Measurements from ENCODE around the gene IL3. TPM values are rescaled to one million over a fixed set of nuclear protein-coding genes. Genes with fewer than 3 reads are reported as not detected.
A peak's percentile ranks its signal among the peaks of the same experiment; 100 is the strongest.
"Not testable (repeated sequence)": the region's sequence is repeated elsewhere in the genome, so short reads cannot be mapped to it uniquely, and the experiment has no call there.

The IL3 gene
- polyA plus RNA-seq, 1 donor: not detected

- DNase-seq (ENCODE audit: low read depth): no peak
These were observed 32.8 kb downstream of the IL3 start for GRCh38 chr5:132093271-132093670.

DNA sequence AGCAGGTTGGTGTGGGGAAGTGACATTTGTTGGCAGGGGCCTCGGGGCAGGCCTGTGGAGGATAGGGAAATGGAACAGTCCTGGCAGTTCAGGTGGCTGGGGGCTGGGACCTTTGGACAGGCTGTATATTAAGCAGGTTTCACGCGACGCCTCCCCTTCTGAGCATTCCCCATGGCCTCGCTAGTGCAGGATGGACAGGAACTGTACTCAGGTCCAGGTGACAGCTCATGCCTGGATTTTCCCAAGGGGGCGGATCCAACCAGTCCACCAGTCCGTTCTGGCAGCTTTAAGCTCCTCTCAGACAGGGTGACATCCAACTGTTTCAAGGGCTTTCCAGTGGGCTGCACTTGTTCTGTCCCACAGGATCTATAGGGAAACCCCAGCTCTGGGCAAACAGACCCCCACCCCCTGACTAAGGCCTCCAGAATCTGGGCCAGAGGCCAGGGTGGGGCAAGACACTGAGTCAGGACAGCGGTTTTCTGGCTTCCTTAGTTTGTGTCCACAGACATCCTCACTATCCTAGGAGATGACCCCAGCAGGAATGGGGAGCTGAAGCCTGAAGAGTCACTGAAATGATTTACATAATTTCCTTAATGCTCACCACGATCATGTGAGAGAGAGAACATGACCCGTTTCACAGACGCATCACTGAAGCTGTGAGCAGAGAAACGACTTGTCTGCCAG lies 34.1 kb downstream of the IL3 start:
- no peak for DNase-seq (ENCODE audit: low read depth)

- no peak for DNase-seq (ENCODE audit: low read depth)
These were observed 34.6 kb downstream of the IL3 start for GRCh38 chr5:132095077-132095410.

DNA sequence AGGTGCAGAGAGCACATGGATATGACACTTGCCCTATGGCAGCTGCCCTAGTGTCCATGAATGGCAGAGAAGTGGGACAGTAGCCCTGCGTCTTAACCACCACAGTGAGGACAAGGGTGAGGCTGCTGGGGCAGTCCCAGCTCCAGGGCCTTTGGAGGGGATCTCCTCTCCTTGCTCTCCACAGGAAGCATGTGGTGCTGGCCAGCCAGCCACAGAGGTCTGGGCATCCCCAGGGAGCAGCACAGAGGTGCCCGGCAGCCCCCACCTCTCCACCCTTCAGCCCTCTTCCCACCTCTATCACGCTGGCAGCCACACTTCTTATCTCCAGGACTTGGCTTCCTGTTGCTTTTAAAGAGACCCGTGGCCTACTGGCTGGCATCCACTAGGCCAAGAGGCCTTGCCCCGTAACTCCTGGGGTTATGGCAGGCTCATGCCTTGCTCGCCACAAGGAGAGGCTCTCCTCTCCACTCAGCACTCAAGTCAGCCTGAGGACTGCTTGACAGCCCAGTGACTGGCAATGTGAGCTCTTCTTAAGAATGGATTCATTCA lies 35.0 kb downstream of the IL3 start:
- no peak for DNase-seq (ENCODE audit: low read depth)

- no peak for DNase-seq (ENCODE audit: low read depth)
These were observed 36.4 kb downstream of the IL3 start for GRCh38 chr5:132096904-132097303.

DNA sequence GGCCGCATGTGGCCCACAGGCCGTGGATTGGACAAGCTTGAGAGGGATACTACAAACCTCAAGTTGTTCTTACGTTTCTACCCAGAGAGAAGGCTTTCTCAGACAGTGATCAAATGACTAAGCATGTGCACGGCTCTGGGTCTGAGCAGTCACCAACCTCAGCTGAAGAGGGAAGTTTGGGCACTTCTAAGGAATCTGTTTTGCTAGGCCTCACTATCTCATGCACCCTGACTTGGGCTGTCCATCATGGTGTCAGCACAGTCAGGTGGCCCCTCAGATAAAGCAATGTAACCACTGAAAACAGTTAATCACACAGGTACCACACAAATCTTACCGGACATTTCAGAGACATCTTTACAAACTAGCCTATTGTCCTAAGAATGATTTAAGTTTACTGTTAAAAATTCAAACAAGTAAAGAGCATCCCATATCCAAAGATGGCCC lies 37.7 kb downstream of the IL3 start:
- no peak for DNase-seq (ENCODE audit: low read depth)

DNA sequence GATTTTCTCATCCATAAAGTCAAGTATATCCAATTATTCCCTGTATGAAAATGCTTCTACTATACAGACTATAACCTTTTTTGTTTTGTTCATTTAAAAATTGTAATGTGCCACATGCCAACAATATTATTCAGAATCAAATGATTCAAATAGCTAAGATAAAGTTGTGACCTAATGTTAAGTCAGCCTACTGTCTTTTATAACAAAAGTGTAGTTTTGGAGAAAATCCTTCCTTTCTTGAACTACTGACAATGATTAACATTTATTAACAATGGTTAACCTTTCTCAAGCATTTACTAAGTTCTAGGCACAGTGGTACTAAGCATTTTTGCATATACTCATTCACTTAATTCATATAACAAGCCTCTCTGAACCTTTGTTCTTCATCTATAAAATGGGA lies 38.2 kb downstream of the IL3 start:
- DNase-seq (ENCODE audit: low read depth): no peak

- no peak for DNase-seq (ENCODE audit: low read depth)
These were observed 38.8 kb downstream of the IL3 start for GRCh38 chr5:132099076-132099748.

DNA sequence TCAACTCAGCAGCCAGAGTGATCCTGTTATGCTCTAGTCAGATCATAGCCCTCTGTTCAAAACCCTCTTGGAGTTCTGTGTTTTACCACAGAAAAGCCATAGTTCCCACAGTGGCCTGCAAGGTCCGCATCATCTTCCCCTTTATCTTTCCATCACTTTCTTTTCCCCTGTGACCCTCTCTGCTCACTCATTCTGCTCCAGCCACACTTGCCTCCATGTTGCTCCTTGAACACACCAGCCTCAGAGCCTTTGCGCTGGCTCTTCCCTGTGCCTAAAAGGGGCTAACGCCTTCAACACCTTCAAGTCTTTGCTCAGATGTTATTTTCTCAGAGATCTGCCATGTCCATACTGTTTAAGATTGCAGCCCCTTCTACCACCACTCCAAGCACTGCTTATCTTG lies 39.5 kb downstream of the IL3 start:
- DNase-seq (ENCODE audit: low read depth): no peak

GRCh38 chr5:132100672-132101261 lies 40.3 kb downstream of the IL3 start:
- no peak for DNase-seq (ENCODE audit: low read depth)

GRCh38 chr5:132101385-132101880 lies 41.0 kb downstream of the IL3 start:
- no peak for DNase-seq (ENCODE audit: low read depth)

DNA sequence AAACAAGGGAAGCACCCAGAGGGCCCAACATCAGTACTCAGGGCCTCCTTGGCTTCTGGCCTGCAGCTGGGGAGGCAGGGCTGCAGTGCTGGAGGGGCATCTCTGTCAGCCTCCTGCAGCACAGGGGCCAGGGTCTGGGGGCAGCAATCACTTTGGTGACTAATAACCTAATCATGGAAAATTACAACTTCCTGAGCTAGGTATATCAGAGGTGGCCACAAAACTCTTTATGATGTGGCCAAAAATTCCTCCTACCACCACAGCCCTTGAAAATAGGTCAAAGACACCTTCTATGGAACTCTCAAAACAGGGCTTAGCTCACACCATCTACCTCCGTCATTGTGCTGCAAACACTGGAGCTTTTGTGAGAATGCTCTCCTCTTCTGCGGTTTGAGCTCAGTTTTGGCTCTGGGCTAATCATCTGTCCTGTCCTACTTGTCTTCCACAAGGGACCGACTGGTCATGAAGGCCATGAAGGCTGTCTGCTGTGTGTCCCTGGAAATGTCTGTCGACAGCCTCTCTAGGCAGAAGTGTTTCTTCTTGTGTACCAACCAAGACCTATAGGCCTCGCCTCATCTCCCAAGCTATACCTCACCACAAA lies 41.7 kb downstream of the IL3 start:
- no peak for DNase-seq (ENCODE audit: low read depth)

DNA sequence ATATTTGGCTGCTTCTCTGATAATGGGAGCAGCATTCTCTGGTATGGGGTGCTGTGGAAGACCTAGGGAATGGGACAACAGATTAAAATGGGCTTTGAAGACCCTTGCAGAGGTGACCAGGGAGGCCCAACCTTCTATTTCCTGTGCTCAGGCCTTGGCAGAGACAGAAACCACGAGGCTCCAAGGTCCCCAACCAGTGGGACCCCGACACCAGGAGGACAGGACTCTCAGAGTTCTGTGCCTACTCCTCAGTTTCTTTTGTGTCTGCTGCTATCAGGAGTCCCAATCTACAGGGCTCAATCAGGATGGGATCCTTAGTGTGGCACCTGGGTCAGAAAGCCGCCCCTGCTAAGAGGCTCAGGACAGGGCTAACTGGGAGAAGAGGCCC lies 42.5 kb downstream of the IL3 start:
- DNase-seq (ENCODE audit: low read depth): no peak

- DNase-seq (ENCODE audit: low read depth): peak; percentile 34
These were observed 43.0 kb downstream of the IL3 start for GRCh38 chr5:132103332-132103951.

DNA sequence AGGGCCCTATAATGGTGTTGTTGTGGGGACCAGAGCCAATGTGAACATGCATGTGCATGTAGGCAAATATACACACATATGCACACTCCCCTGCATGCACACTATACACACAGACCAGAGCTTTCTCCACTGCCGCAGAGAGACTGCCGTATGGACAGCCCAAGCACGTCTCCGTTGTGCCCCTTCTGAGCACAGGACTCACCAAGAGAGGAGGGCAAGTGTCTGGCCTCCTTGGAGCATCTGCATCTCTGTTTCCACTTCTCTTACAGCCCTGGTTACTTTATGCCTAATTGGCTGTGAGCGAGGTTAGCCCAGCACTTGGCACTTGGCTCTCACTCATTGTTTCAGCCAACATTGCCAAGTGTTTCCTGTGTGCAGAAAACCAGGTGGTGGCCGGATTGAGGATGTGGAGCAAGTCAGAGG lies 43.5 kb downstream of the IL3 start:
- DNase-seq (ENCODE audit: low read depth): no peak

- DNase-seq (ENCODE audit: low read depth): no peak
These were observed 44.1 kb downstream of the IL3 start for GRCh38 chr5:132104556-132104955.

DNA sequence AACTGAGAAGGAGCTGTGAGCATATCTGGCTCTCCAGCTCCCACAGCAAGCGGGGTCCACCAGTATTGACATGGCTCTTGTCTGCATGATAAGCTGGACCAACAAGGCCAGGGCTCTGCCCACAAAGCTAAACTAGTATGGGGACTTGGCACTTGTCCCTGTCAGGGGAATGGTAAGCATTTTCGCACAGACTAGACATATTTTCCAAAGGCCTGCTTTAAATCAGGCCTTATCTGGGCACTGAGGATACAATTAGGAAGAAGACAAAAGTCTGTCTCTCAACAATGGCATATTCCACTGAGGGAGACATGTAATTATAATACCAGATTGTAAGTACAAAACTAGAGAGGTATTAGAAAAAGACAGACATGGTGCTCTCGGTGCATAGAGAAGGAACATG lies 45.2 kb downstream of the IL3 start:
- DNase-seq (ENCODE audit: low read depth): no peak

DNA sequence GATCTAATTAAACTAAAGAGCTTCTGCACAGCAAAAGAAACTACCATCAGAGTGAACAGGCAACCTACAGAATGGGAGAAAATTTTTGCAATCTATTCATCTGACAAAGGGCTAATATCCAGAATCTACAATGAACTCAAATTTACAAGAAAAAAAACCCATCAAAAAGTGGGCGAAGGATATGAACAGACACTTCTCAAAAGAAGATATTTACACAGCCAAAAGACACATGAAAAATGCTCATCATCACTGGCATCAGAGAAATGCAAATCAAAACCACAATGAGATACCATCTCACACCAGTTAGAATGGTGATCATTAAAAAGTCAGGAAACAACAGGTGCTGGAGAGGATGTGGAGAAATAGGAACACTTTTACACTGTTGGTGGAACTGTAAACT lies 48.0 kb downstream of the IL3 start:
- DNase-seq (ENCODE audit: low read depth): not testable (repeated sequence)

- DNase-seq (ENCODE audit: low read depth): not testable (repeated sequence)
These were observed 48.5 kb downstream of the IL3 start for GRCh38 chr5:132108957-132109356.

GRCh38 chr5:132109494-132110053 lies 49.1 kb downstream of the IL3 start:
- no peak for DNase-seq (ENCODE audit: low read depth)

DNA sequence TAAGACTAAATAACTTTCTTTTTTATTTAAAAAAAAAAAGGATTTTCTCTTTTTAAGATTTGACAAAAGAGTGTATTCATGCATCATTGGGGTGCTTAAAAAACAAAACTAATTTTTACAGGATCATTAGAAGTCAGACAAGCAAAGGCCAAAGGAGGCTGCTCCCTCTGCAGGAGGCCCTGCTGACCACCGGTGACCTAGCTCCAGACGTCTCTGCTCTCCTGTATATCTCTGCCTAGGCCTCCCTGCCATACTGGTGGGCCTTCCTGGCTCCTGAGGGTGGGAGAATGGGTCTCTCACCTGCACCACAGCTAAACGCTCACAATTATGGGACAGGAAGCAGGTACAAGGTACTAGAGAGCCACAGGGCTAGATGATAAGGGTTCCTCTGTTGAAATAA lies 49.7 kb downstream of the IL3 start:
- DNase-seq (ENCODE audit: low read depth): no peak

- DNase-seq (ENCODE audit: low read depth): no peak
These were observed 50.5 kb downstream of the IL3 start for GRCh38 chr5:132110930-132111329.

Measured in forelimb muscle (tissue), 1 donor.